ENCODE measurements around the gene PHAX. TPM values are rescaled to one million over a fixed set of nuclear protein-coding genes. Genes with fewer than 3 reads are reported as not detected.
"Not testable (repeated sequence)": the region's sequence is repeated elsewhere in the genome, so short reads cannot be mapped to it uniquely, and the experiment has no call there.

PHAX gene
- 100 to 1,000 TPM in 2 of 5 donors, 10 to 100 TPM in 3; 26.6 to 246 (median 61.1) TPM for total RNA-seq
- polyA plus RNA-seq = 10 to 100 TPM; 14.4 to 18.8 (median 15.4) TPM
- long read RNA-seq, donor 1, full-length matches to known transcripts = 3 of 3 reads
- long read RNA-seq, donor 1, partial matches to known transcripts = 0 of 3 reads
- long read RNA-seq, donor 1, other reads (novel, unspliced or antisense) = 0 of 3 reads
- long read RNA-seq, donor 2, full-length matches to known transcripts = 10 of 10 reads
- long read RNA-seq, donor 2, partial matches to known transcripts = 0 of 10 reads
- long read RNA-seq, donor 2, other reads (novel, unspliced or antisense) = 0 of 10 reads
- long read RNA-seq, donor 3, full-length matches to known transcripts = 7 of 7 reads
- long read RNA-seq, donor 3, partial matches to known transcripts = 0 of 7 reads
- long read RNA-seq, donor 3, other reads (novel, unspliced or antisense) = 0 of 7 reads
- long read RNA-seq, donor 4, full-length matches to known transcripts = 1 of 1 reads
- long read RNA-seq, donor 4, partial matches to known transcripts = 0 of 1 reads
- long read RNA-seq, donor 4, other reads (novel, unspliced or antisense) = 0 of 1 reads
- long read RNA-seq, donor 5, full-length matches to known transcripts = 6 of 12 reads
- long read RNA-seq, donor 5, partial matches to known transcripts = 6 of 12 reads
- long read RNA-seq, donor 5, other reads (novel, unspliced or antisense) = 0 of 12 reads
- long read RNA-seq, donor 6, full-length matches to known transcripts = 16 of 32 reads
- long read RNA-seq, donor 6, partial matches to known transcripts = 16 of 32 reads
- long read RNA-seq, donor 6, other reads (novel, unspliced or antisense) = 0 of 32 reads
- long read RNA-seq, donor 7, full-length matches to known transcripts = 12 of 21 reads
- long read RNA-seq, donor 7, partial matches to known transcripts = 9 of 21 reads
- long read RNA-seq, donor 7, other reads (novel, unspliced or antisense) = 0 of 21 reads
- long read RNA-seq, donor 8, full-length matches to known transcripts = 13 of 13 reads
- long read RNA-seq, donor 8, partial matches to known transcripts = 0 of 13 reads
- long read RNA-seq, donor 8, other reads (novel, unspliced or antisense) = 0 of 13 reads
- long read RNA-seq, donor 9, full-length matches to known transcripts = 9 of 19 reads
- long read RNA-seq, donor 9, partial matches to known transcripts = 10 of 19 reads
- long read RNA-seq, donor 9, other reads (novel, unspliced or antisense) = 0 of 19 reads
- long read RNA-seq, donor 10, full-length matches to known transcripts = 1 of 1 reads
- long read RNA-seq, donor 10, partial matches to known transcripts = 0 of 1 reads
- long read RNA-seq, donor 10, other reads (novel, unspliced or antisense) = 0 of 1 reads

GRCh38 chr5:126600631-126601511 lies at the start of gene PHAX:
Gene PHAX, plus strand, starts transcription at chr5:126600947. Its CDS starts 16 bp downstream, at chr5:126600963.
- Histone ChIP-seq H3K27ac (peak within 1 kb of the TSS; percentile 81 to 92 (median 90)), H3K27me3 (no peaks in the 10 kb centered on the region), H3K4me1 (peaks cover 18 to 52% (median 49%) of the 10 kb centered on the region in 4 donors), H3K36me3 (peaks cover 18 to 26% (median 23%) of the 10 kb centered on the region in 4 donors), H3K4me3 (peak within 1 kb of the TSS; percentile 74 to 100 (median 88)), H3K9me3 (no peaks in the 10 kb centered on the region)
- TF ChIP-seq POLR2A (IDR thresholded peaks at IDR 0.05) (no peak), EP300 (IDR thresholded peaks at IDR 0.05) (no peak), CTCF (IDR thresholded peaks at IDR 0.05) (peak in 5 of 7 experiments; percentile 28 to 66 (median 54)), POLR2AphosphoS5 (IDR thresholded peaks at IDR 0.05) (peak; percentile 52 to 82 (median 78))
- intact Hi-C loops (cut with DNase I; ENCODE audit: low total_unique reads) = no loop called here
- WGBS, 5 donors = 2 to 9% (median 2%) methylated on average over 21 to 79 of the region's 79 CpGs
- peak; percentile 79 to 96 for DNase-seq

- no peak for DNase-seq
- WGBS, 5 donors = 87 to 100% (median 93%) methylated on average over 2 of the region's 2 CpGs
These were observed 48.1 kb upstream of the PHAX start for GRCh38 chr5:126552614-126553013.

GRCh38 chr5:126555101-126555500 lies 45.6 kb upstream of the PHAX start:
- H3K4me1 ChIP-seq; H3K27me3 ChIP-seq; H3K4me3 ChIP-seq; intact Hi-C loops (cut with DNase I; ENCODE audit: low total_unique reads); DNase-seq; H3K9me3 ChIP-seq; H3K27ac ChIP-seq: not testable (repeated sequence)
- peaks cover 30 to 94% (median 84%) of the 10 kb centered on the region in 4 donors for H3K36me3 ChIP-seq
- 90 to 94% (median 92%) methylated on average over 6 to 9 of the region's 9 CpGs for WGBS, 5 donors

More at GRCh38 chr5:126552614-126553013, 48.1 kb upstream of the PHAX start:
- intact Hi-C loops (cut with DNase I; ENCODE audit: low total_unique reads) = no loop called here
- TF ChIP-seq POLR2A (IDR thresholded peaks at IDR 0.05) (no peak), CTCF (IDR thresholded peaks at IDR 0.05) (no peak), POLR2AphosphoS5 (IDR thresholded peaks at IDR 0.05) (no peak), EP300 (IDR thresholded peaks at IDR 0.05) (no peak)
- Histone ChIP-seq H3K4me1 (no peaks in the 10 kb centered on the region), H3K36me3 (peaks cover 36 to 99% (median 89%) of the 10 kb centered on the region in 4 donors), H3K9me3 (no peaks in the 10 kb centered on the region), H3K27me3 (no peaks in the 10 kb centered on the region), H3K4me3 (no peak overlapping the region), H3K27ac (no peak overlapping the region)

- H3K27me3 ChIP-seq = no peaks in the 10 kb centered on the region
- H3K4me3 ChIP-seq = no peak overlapping the region
- TF ChIP-seq CTCF (IDR thresholded peaks at IDR 0.05) = no peak
- 62 to 83% (median 71%) methylated on average over 1 of the region's 1 CpG for WGBS, 5 donors
- H3K9me3 ChIP-seq = no peaks in the 10 kb centered on the region
- no peak overlapping the region for H3K27ac ChIP-seq
- DNase-seq = no peak
- intact Hi-C loops (cut with DNase I; ENCODE audit: low total_unique reads) = no loop called here
- peaks cover 0 to 76% (median 59%) of the 10 kb centered on the region in 4 donors for H3K36me3 ChIP-seq
- no peaks in the 10 kb centered on the region for H3K4me1 ChIP-seq
These were observed 38.8 kb upstream of the PHAX start for GRCh38 chr5:126561908-126562307.
